ENCODE measurements around the gene CFAP410. TPM values are rescaled to one million over a fixed set of nuclear protein-coding genes. Genes with fewer than 3 reads are reported as not detected.

CFAP410 gene
- total and polyA plus RNA-seq, 2 of the 13 experiments (the other 11 are each of a cell fraction or from before 2014, with no cell fraction given), result 8.0 to 20.1 TPM

GRCh38 chr21:44294391-44295162, 44.6 kb downstream of the CFAP410 start (continued):
- peak; percentile 61 for TF ChIP-seq ZNF292 (CRISPR knock-in tag; IDR thresholded peaks at IDR 0.05; ENCODE audit: borderline replicate concordance, low read depth)
- no peak for TF ChIP-seq MIER2 (CRISPR knock-in tag; IDR thresholded peaks at IDR 0.05)
- peak; percentile 61 for TF ChIP-seq ZNF687 (CRISPR knock-in tag; IDR thresholded peaks at IDR 0.05)
- no peak for TF ChIP-seq ZNF646 (CRISPR knock-in tag; IDR thresholded peaks at IDR 0.05)
- TF ChIP-seq GABPA (IDR thresholded peaks at IDR 0.05; ENCODE audit: low read depth, low read length), result no peak
- TF ChIP-seq GABPA (CRISPR knock-in tag; IDR thresholded peaks at IDR 0.05; ENCODE audit: low read depth), result no peak
- TF ChIP-seq GABPB1 (CRISPR knock-in tag; IDR thresholded peaks at IDR 0.05), result peak; percentile 27; the same call in 1 of the 2 replicates
- TF ChIP-seq ZXDC (CRISPR knock-in tag; IDR thresholded peaks at IDR 0.05), result no peak
- TF ChIP-seq GATAD1 (CRISPR knock-in tag; IDR thresholded peaks at IDR 0.05), result no peak
- TF ChIP-seq KDM5B (CRISPR knock-in tag; IDR thresholded peaks at IDR 0.05; ENCODE audit: borderline replicate concordance), result 0 out of 2 replicates have a peak, but pooled peaks have one; percentile 27
- peak; percentile 18; the same call in 1 of the 2 replicates for TF ChIP-seq MXD4 (CRISPR knock-in tag; IDR thresholded peaks at IDR 0.05)
- peak; percentile 57; the same call in 1 of the 2 replicates for TF ChIP-seq HDAC1 (CRISPR knock-in tag; IDR thresholded peaks at IDR 0.05)
- TF ChIP-seq ZNF414 (CRISPR knock-in tag; IDR thresholded peaks at IDR 0.05), result 0 out of 2 replicates have a peak, but pooled peaks have one; percentile 19
- no peak for TF ChIP-seq HNRNPL (IDR thresholded peaks at IDR 0.05; ENCODE audit: low read depth, low read length)
